ENCODE measurements around the gene HIPK2. TPM values are rescaled to one million over a fixed set of nuclear protein-coding genes. Genes with fewer than 3 reads are reported as not detected.

Gene HIPK2
- total RNA-seq, 1 donor = 7.3 TPM

GRCh38 chr7:139738772-139739171 is 39.0 kb downstream of the HIPK2 start:
- no peak for TF ChIP-seq CTCF (IDR thresholded peaks at IDR 0.05; ENCODE audit: insufficient read depth, low read depth, low read length)
- no peak for DNase-seq (ENCODE audit: low read depth)
- no peak overlapping the region for H3K4me3 ChIP-seq (ENCODE audit: low read depth, low read length)

GRCh38 chr7:139738101-139738489 is 39.7 kb downstream of the HIPK2 start:
- DNase-seq (ENCODE audit: low read depth) = peak; percentile 72

GRCh38 chr7:139737221-139738100 is 40.3 kb downstream of the HIPK2 start:
- DNase-seq (ENCODE audit: low read depth) = no peak
- no peak for TF ChIP-seq CTCF (IDR thresholded peaks at IDR 0.05; ENCODE audit: insufficient read depth, low read depth, low read length)
- no peak overlapping the region for H3K4me3 ChIP-seq (ENCODE audit: low read depth, low read length)

More at GRCh38 chr7:139738101-139738489, 39.7 kb downstream of the HIPK2 start:
- no peak for TF ChIP-seq CTCF (IDR thresholded peaks at IDR 0.05; ENCODE audit: insufficient read depth, low read depth, low read length)
- no peak overlapping the region for H3K4me3 ChIP-seq (ENCODE audit: low read depth, low read length)

GRCh38 chr7:139735912-139736595 is 41.7 kb downstream of the HIPK2 start:
- H3K4me3 ChIP-seq (ENCODE audit: low read depth, low read length) = no peak overlapping the region
- no peak for TF ChIP-seq CTCF (IDR thresholded peaks at IDR 0.05; ENCODE audit: insufficient read depth, low read depth, low read length)
- no peak for DNase-seq (ENCODE audit: low read depth)

- DNase-seq (ENCODE audit: low read depth) = no peak
- no peak overlapping the region for H3K4me3 ChIP-seq (ENCODE audit: low read depth, low read length)
- no peak for TF ChIP-seq CTCF (IDR thresholded peaks at IDR 0.05; ENCODE audit: insufficient read depth, low read depth, low read length)
Observed at GRCh38 chr7:139735466-139735865, 42.3 kb downstream of the HIPK2 start.

- TF ChIP-seq CTCF (IDR thresholded peaks at IDR 0.05; ENCODE audit: insufficient read depth, low read depth, low read length) = no peak
- H3K4me3 ChIP-seq (ENCODE audit: low read depth, low read length) = no peak overlapping the region
- DNase-seq (ENCODE audit: low read depth) = peak; percentile 98
Observed at GRCh38 chr7:139734395-139734794, 43.4 kb downstream of the HIPK2 start.

Data from fibroblast of villous mesenchyme (primary cell).